ENCODE results near the gene FHIP1B.

Gene FHIP1B

GRCh38 chr11:6238902-6239301 is 4.5 kb upstream of the FHIP1B start, which contains the start of gene CNGA4:
Gene CNGA4 (plus strand): TSS chr11:6239089. CDS start chr11:6239207, 118 bp downstream.
- DNase-seq = no peak

- no peak for DNase-seq
Observed at GRCh38 chr11:6237761-6238302, 3.4 kb upstream of the FHIP1B start.

DNA sequence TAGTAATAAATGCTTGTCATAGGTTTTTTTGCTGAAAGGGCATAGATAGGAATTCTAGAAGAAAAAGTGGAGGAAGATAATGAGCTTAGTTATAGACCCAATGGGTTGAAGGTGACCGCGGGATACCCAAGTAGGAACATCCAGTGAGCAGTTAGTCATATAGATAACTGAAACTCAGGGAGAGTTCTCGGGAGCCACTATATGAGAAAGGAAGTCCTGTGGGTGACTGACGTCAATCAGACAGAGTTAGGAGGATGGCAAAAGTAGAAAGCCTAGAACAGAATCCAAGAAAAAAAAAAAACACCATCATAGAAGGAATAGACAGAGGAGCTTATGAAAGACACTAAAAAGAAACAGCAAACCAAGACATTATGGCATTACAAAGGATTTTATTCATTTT is 2.8 kb upstream of the FHIP1B start:
- no peak for DNase-seq

DNA sequence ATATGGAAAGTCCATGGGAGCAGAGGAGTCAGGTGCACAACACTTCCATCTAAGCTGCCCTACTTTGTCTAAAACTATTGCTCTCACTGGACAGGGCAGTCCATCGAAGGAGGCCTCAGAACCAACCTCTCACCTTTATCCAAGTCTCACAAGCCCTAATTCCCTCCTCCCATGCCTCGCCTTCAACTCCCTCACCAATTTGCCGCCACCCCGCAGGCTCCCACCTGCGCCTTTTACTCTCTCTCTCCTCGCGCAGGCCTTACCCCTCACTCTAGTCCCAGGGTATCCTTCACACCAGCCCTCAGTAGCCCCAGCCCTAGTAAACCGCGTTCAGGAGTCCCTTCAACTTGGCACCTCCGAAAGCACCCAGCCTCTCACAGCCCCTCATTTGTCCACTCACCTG is 451 bp downstream of the FHIP1B start:
- no peak for DNase-seq

GRCh38 chr11:6232899-6233298 is 1.5 kb downstream of the FHIP1B start:
- no peak for DNase-seq

DNA sequence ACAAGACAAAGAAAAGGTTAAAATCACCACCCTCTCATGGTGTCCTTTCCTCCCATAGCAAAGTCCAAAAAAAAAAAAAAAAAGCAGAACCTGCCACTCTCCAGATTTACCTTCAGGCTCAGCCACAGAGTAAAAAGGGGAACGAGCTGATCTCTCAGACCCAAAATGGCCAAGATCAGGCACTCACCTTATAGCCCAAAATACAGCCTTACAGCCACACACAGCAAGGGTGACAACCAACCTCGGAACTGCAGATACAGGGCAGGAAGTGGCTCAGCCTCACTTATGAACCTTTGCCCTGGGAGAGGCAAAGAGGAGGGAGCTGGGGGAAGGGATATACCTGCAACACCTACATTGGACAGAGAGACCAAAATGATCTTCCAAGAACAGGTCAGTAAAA is 4.5 kb downstream of the FHIP1B start:
- DNase-seq = no peak

- no peak for DNase-seq
Observed at GRCh38 chr11:6228520-6228919, 5.9 kb downstream of the FHIP1B start.

DNA sequence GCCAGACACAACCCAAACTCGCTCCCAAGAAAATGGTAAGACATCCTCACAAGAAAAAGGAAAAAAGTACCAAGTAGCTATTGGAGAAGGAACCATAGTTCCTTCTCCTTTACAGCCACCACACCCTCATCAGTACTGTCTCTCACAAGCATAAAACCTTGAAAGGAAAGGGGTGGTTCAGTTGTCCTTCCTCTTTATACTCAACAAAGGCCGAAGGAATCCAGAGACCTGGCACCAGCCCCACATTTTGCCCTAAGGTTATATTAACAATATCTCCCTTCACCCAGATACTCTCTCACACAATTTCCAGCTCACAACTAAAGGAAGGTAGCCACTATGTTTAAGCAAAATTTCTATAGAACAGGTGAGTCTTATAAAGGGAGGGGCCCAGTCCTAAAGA is 8.5 kb downstream of the FHIP1B start:
- no peak for DNase-seq

- no peak for DNase-seq
Observed at GRCh38 chr11:6225024-6225423, 9.4 kb downstream of the FHIP1B start.

GRCh38 chr11:6224421-6224820 is 10.0 kb downstream of the FHIP1B start:
- no peak for DNase-seq

GRCh38 chr11:6223854-6224253 is 10.6 kb downstream of the FHIP1B start:
- DNase-seq = no peak

- DNase-seq = peak; percentile 91
Observed at GRCh38 chr11:6219359-6219758, 15.1 kb downstream of the FHIP1B start.

GRCh38 chr11:6217722-6218121 is 16.7 kb downstream of the FHIP1B start:
- no peak for DNase-seq

DNA sequence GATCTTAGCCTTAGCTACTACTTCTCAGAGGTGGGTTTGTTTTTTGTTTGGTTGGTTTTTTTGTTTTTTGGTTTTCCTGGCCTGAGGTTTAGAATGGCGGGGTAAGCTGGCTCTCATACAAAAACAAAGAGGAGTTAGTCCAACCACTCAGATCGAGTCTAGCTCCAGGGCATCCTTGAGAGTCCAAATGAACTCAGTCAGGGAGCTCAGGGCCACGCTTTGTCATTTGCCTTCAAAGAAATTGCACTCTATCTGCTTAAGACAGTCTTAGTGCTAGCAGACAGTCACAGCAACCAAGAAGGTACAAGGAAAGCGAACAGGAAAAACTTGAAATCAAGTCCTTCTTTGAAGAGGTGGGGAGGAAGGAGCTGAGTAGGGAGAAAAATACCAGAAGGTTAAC is 17.9 kb downstream of the FHIP1B start:
- DNase-seq = no peak

DNA sequence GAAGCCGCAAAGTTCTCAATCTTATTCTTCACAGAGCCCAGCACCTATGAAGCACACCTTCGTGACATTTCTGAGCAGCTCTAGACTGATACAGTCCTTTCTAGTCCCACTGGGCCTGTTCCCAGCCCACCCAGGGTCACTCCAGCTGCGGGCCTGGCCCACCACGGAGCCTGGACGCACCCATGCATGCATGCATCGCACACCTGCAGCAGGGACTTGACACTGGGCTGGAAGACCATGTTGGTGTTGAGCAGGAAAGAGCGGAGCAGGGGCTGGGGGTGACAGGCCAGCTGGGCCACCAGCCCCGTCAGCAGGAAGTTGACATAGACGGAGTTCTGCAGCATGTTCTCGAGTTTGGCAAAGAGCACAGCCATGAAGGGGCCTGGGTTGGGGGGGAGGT is 19.9 kb downstream of the FHIP1B start:
- DNase-seq = no peak

- DNase-seq = no peak
Observed at GRCh38 chr11:6210274-6210955, 24.0 kb downstream of the FHIP1B start.

DNA sequence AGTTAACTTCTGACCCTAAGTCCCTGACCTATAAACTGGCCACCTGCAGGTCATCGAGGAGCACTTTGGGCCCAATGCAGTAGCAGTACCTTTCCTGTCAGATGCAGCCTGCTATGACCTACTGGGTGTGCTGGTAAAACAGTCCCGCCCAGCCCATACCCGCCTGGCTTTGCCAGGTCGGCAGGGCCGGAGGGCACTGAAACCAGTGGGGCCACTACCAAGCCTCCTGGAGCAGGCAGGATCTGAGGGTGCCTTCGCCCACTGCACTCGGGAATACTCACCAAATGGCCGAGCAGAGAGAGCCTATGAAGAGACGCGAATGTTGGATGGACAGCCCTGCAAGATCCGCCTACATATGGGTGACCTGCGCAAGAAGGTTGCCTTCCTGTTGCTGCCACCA is 24.6 kb downstream of the FHIP1B start:
- DNase-seq = no peak

- DNase-seq = no peak
Observed at GRCh38 chr11:6206456-6207180, 27.8 kb downstream of the FHIP1B start.

- no peak for DNase-seq
Observed at GRCh38 chr11:6205366-6205765, 29.1 kb downstream of the FHIP1B start, which contains the start of gene C11orf42. Gene C11orf42 (plus strand): TSS chr11:6205557. CDS start chr11:6205616, 59 bp downstream.

- DNase-seq = no peak
Observed at GRCh38 chr11:6204706-6205105, 29.7 kb downstream of the FHIP1B start.

DNA sequence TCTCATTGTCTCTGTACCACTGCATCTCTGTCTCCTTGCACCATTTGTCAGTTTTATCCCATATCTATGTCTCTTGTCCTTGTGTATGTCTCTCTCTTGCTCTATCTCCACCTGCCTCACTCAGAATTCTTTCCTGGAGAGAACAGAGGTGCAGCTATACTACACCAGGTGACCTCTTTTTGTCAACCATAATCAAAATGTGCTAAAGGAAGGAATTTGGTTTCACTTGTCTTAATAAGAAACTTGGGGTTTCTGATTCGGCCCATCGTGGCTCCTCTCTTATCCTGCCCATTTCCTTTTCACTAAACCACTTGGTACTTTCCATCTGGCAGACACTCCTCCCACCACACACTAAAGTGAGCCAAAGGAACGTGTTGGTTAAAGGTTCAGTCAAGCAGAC is 31.1 kb downstream of the FHIP1B start:
- DNase-seq = no peak

DNA sequence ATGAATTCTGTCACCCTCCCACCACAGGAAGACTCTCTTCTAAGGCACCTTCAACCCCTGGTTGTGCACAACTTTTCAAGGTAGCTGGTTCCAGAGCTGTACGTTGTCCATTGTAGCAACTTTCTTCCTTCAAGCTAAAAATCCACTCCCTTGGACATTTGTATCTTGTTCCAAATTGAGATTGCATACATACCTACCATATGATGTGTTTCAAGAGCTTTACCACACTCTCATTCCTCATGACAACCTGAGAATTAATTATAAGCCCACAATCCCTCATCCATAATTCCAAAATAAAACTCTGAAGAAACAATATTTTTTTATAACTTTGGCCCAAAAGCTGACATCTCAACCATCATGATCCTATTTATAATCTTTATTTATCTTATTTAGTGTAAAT is 32.4 kb downstream of the FHIP1B start:
- DNase-seq = no peak

DNA sequence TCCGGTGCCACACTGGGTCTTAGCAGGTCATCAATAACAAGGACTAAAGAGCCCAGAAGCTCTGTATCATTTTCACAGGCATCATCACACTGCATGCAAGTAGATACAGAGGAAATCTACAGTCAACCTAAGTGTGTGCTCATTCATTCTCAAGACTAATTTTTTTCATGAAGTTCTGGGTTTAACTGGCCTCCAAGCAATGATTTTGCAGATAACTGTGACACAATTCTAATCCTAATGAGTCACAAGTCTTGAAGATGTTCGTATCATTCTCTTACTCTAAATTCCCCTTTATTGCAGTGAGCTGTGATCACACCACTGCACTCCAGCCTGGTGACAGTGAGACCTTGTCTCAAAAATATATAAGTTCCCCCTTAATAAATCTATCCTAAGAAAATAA is 33.0 kb downstream of the FHIP1B start:
- no peak for DNase-seq

DNA sequence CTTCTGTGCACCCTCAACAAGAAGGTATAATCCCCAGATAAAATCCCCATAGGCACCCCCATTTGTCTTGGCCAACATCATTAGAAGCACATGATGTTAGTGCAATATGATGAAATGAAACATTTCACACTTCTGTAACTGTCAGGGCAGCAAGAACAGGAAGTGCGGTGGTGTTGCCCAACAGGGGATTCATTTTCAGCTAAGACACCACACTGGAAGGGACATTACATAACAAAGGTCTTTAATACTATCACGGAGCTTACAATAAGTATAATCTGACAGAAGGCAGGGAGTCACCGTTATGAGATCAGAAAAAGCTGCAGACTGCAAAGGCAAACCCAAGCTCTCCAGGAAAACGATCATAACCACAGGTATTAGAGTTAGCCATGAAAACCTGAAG is 33.5 kb downstream of the FHIP1B start:
- no peak for DNase-seq
